A549 (cell line): ENCODE results near the gene FYB1. TPM values are rescaled to one million over a fixed set of nuclear protein-coding genes. Genes with fewer than 3 reads are reported as not detected.

Source experiments
- ATAC-seq, 2 experiments: fragments of 200-7000 bp in 1 of 2; fragments of >200 bp in 1 of 2; cut with Nextera tagmentation in 1 of 2; cut with Tn5 transposase in 1 of 2; 3 replicates each; pipeline versions ENCODE4 v1.8.0 to v1.9.1; 2018 to 2020; ENCODE audit warnings: mild to moderate bottlenecking in 1 of 2, moderate library complexity in 1 of 2
- CTCF ChIA-PET: fragments of 300-600 bp; sonication (Branson Sonifier 250); formaldehyde crosslinking; extraction: SDS; loops from one replicate; lab custom pipeline; 2021; ENCODE audit warnings: antibody characterized with exemption, inconsistent platforms; lab: Yijun Ruan, JAX
- POLR2A ChIA-PET: fragments of 350-600 bp; formaldehyde crosslinking; extraction: SDS; loops from one replicate; lab custom pipeline; 2021; ENCODE audit warnings: antibody characterized with exemption, inconsistent platforms; lab: Yijun Ruan, JAX
- DNase-seq, 2 experiments: peaks; one replicate each; pipeline versions ENCODE4 v3.0.0 to v3.0.0-alpha.2; 2011 to 2016; ENCODE audit warnings: low read depth in 1 of 2, low spot score in 1 of 2
- FAIRE-seq: peaks from 2 replicates; lab custom pipeline; 2011; peaks lifted over from hg19 to GRCh38; lab: Jason Lieb, UNC
- H3K27ac ChIP-seq, 2 experiments: fragments of >200 bp; sonication (Bioruptor Twin); formaldehyde crosslinking; 3 replicates each; pipeline ENCODE4 v1.5.1; 2016 to 2017
- H3K4me1 ChIP-seq: fragments of >200 bp; sonication (Bioruptor Twin); formaldehyde crosslinking; 3 replicates; pipeline ENCODE4 v1.6.1; 2016
- H3K4me2 ChIP-seq: fragments of >200 bp; sonication (Bioruptor Twin); formaldehyde crosslinking; 3 replicates; pipeline ENCODE4 v1.6.1; 2016
- H3K4me3 ChIP-seq: fragments of >200 bp; sonication (Bioruptor Twin); formaldehyde crosslinking; 3 replicates; pipeline ENCODE4 v1.5.1; 2016
- H3K9me3 ChIP-seq: fragments of >200 bp; sonication (Bioruptor Twin); formaldehyde crosslinking; 3 replicates; pipeline ENCODE4 v1.6.1; 2016
- ATOH8 ChIP-seq: fragments of 250-450 bp; sonication (Bioruptor Pico); IDR thresholded peaks from 2 replicates; pipeline ENCODE4 v1.5.0; 2020; ENCODE audit warnings: low read depth, mild to moderate bottlenecking, moderate library complexity
- BHLHE40 ChIP-seq: IDR thresholded peaks from 2 replicates; pipeline ENCODE4 v1.6.1; 2012; ENCODE audit warnings: low read depth, low read length, inconsistent platforms
- CBX2 ChIP-seq: fragments of 200-600 bp; sonication (generic); IDR thresholded peaks from 2 replicates; pipeline ENCODE4 v1.6.1; 2016; ENCODE audit warnings: low read depth, mild to moderate bottlenecking, borderline replicate concordance
- CEBPB ChIP-seq, 2 experiments: fragments of >200 bp in 1 of 2; sonication (Bioruptor Twin) in 1 of 2; formaldehyde crosslinking in 1 of 2; IDR thresholded peaks; 2 replicates each; pipeline ENCODE4 v1.6.1; 2012 to 2016
- CHD2 ChIP-seq: fragments of 150-350 bp; IDR thresholded peaks from 2 replicates; pipeline ENCODE4 v1.6.1; 2014; ENCODE audit warnings: low read length; ENCODE audit not compliant: partially characterized antibody
- EP300 ChIP-seq, 2 experiments: fragments of >200 bp; sonication (Bioruptor Twin); formaldehyde crosslinking; IDR thresholded peaks; 2 replicates in 1 of 2; 3 replicates in 1 of 2; pipeline ENCODE4 v1.6.1; 2016 to 2017
- HOXB13 ChIP-seq: fragments of 250-450 bp; sonication (Bioruptor Pico); IDR thresholded peaks from 2 replicates; pipeline ENCODE4 v1.5.0; 2020; ENCODE audit warnings: low read depth, mild to moderate bottlenecking, moderate library complexity
- JUNB ChIP-seq: fragments of >200 bp; sonication (Bioruptor Twin); formaldehyde crosslinking; IDR thresholded peaks from 2 replicates; pipeline ENCODE4 v1.6.1; 2016
- MAZ ChIP-seq: fragments of 150-350 bp; IDR thresholded peaks from 2 replicates; pipeline ENCODE4 v1.6.1; 2014; ENCODE audit warnings: antibody characterized with exemption, low read depth, low read length, borderline replicate concordance
- NPAS2 ChIP-seq: fragments of 250-450 bp; sonication (Bioruptor Pico); IDR thresholded peaks from 2 replicates; pipeline ENCODE4 v1.8.0; 2022; ENCODE audit warnings: mild to moderate bottlenecking, moderate library complexity, borderline replicate concordance
- NR3C1 ChIP-seq: fragments of >200 bp; sonication (Bioruptor Twin); formaldehyde crosslinking; IDR thresholded peaks from 3 replicates; pipeline ENCODE4 v1.6.1; 2017
- RAD21 ChIP-seq, 2 experiments: fragments of >200 bp in 1 of 2; sonication (Bioruptor Twin) in 1 of 2; formaldehyde crosslinking in 1 of 2; IDR thresholded peaks in 1 of 2; conservative IDR thresholded peaks in 1 of 2; 2 replicates in 1 of 2; 3 replicates in 1 of 2; pipeline ENCODE4 v1.6.1; 2012 to 2018; ENCODE audit warnings: inconsistent platforms in 1 of 2
- SMC3 ChIP-seq: fragments of >200 bp; sonication (Bioruptor Twin); formaldehyde crosslinking; IDR thresholded peaks from 3 replicates; pipeline ENCODE4 v1.6.1; 2018; ENCODE audit warnings: inconsistent platforms
- SREBF2 ChIP-seq: fragments of 450-650 bp; IDR thresholded peaks from 2 replicates; pipeline ENCODE4 v1.6.1; 2014; ENCODE audit warnings: mild to moderate bottlenecking, moderate library complexity
- TP53 ChIP-seq: fragments of 250-450 bp; sonication (Bioruptor Pico); IDR thresholded peaks from 2 replicates; pipeline ENCODE4 v1.5.0; 2021; ENCODE audit warnings: mild to moderate bottlenecking, moderate library complexity
- ZNF302 ChIP-seq: fragments of 250-450 bp; sonication (Bioruptor Pico); IDR thresholded peaks from 2 replicates; pipeline ENCODE4 v1.9.0; 2021; ENCODE audit warnings: inconsistent platforms, mild to moderate bottlenecking, moderate library complexity
- WGBS: methylation state at CpG from one replicate; pipeline ENCODE4 v1.1.6; 2017; ENCODE audit errors: missing lambda C conversion rate; 5-methylcytosine and 5-hydroxymethylcytosine counted together
- polyA plus RNA-seq, 4 experiments: library from polyadenylated mRNA; depleted of rRNA in 3 of 4; stranded (reverse); fragments of >200 nt; fragmentation: RNase III in 1 of 4; extraction: RNeasy Plus Mini Kit Qiagen cat#74134 plus additional on column Dnase treatment in 1 of 4; gene quantifications; 2 replicates in 3 of 4; 3 replicates in 1 of 4; pipeline ENCODE4 v1.2.3, GENCODE V29; 2011 to 2017
- TF ChIP-seq, protein P1 (sequence below): IDR thresholded peaks from 2 replicates; pipeline ENCODE4 v1.6.1; 2012
- TF ChIP-seq, protein P2 (sequence below): fragments of >200 bp; sonication (Bioruptor Twin); formaldehyde crosslinking; IDR thresholded peaks from 3 replicates; pipeline ENCODE4 v1.5.1; 2016

FYB1 gene
- polyA plus RNA-seq, 2 of the 4 experiments (the other 2 are of a cell fraction), result 7.4 to 34.6 TPM

GRCh38 chr5:39149966-39150365 is 69.4 kb downstream of the FYB1 start:
- H3K27ac ChIP-seq, result peak overlapping the region; percentile 52 to 66; a peak in 5 of 6 replicates

GRCh38 chr5:39148983-39149534 is 70.3 kb downstream of the FYB1 start:
- ATAC-seq (peak in 1 of 2 experiments; percentile 67; a peak in 3 of 6 replicates), DNase-seq (peak in 1 of 2 experiments; percentile 38), FAIRE-seq (peak; percentile 95)
- Histone ChIP-seq H3K4me3 (no peak overlapping the region), H3K4me1 (peaks cover 9% of the 10 kb centered on the region), H3K27ac (peak overlapping the region; percentile 52 to 66; a peak in 5 of 6 replicates)
- CTCF ChIA-PET, result interaction anchor here (0.6 to 4.8 kb wide), 6 partner anchors 11 to 225 kb away, joined by 3 to 27 read pairs (median 4); no protein-coding TSS in a partner anchor
- POLR2A ChIA-PET, result no interaction called here
- TF ChIP-seq, protein P1, sequence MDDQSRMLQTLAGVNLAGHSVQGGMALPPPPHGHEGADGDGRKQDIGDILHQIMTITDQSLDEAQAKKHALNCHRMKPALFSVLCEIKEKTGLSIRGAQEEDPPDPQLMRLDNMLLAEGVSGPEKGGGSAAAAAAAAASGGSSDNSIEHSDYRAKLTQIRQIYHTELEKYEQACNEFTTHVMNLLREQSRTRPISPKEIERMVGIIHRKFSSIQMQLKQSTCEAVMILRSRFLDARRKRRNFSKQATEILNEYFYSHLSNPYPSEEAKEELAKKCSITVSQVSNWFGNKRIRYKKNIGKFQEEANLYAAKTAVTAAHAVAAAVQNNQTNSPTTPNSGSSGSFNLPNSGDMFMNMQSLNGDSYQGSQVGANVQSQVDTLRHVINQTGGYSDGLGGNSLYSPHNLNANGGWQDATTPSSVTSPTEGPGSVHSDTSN, result no peak
- TF ChIP-seq BHLHE40 (no peak), TP53 (CRISPR knock-in tag) (no peak), EP300 (IDR thresholded peaks at IDR 0.05) (no peak), CBX2 (no peak), MAZ (no peak), JUNB (no peak), RAD21 (conservative IDR thresholded peaks at IDR 0.05 in 1 of 2, IDR thresholded peaks at IDR 0.05 in 1 of 2) (peak; percentile 78 to 82), SMC3 (peak; percentile 85), SREBF2 (no peak), ATOH8 (CRISPR knock-in tag) (no peak), NR3C1 (no peak)
- TF ChIP-seq, protein P2, sequence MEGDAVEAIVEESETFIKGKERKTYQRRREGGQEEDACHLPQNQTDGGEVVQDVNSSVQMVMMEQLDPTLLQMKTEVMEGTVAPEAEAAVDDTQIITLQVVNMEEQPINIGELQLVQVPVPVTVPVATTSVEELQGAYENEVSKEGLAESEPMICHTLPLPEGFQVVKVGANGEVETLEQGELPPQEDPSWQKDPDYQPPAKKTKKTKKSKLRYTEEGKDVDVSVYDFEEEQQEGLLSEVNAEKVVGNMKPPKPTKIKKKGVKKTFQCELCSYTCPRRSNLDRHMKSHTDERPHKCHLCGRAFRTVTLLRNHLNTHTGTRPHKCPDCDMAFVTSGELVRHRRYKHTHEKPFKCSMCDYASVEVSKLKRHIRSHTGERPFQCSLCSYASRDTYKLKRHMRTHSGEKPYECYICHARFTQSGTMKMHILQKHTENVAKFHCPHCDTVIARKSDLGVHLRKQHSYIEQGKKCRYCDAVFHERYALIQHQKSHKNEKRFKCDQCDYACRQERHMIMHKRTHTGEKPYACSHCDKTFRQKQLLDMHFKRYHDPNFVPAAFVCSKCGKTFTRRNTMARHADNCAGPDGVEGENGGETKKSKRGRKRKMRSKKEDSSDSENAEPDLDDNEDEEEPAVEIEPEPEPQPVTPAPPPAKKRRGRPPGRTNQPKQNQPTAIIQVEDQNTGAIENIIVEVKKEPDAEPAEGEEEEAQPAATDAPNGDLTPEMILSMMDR, result peak; percentile 66
- TF ChIP-seq, all 56 proteins: peak for 3
- no peak overlapping the region; the same call in 2 of the 3 replicates for H3K4me2 ChIP-seq
- H3K9me3 ChIP-seq, result no peaks in the 10 kb centered on the region

More at GRCh38 chr5:39149966-39150365, 69.4 kb downstream of the FYB1 start:
- no peak for DNase-seq
- no peak for TF ChIP-seq CEBPB (IDR thresholded peaks at IDR 0.05)
- no peak for TF ChIP-seq CHD2
- TF ChIP-seq ZNF302 (CRISPR knock-in tag), result 0 out of 2 replicates have a peak, but pooled peaks have one; percentile 23
- no peak for TF ChIP-seq NPAS2 (CRISPR knock-in tag)
- no peak for TF ChIP-seq MAZ
- TF ChIP-seq, protein P2, result no peak
- TF ChIP-seq HOXB13, result no peak
- no peak for ATAC-seq
- ChIA-PET POLR2A (no interaction called here), CTCF (interaction anchor here (1.3 to 4.8 kb wide), 5 partner anchors 15 to 133 kb away, joined by 3 to 27 read pairs (median 8); no protein-coding TSS in a partner anchor)
- Histone ChIP-seq H3K4me3 (no peak overlapping the region), H3K4me2 (no peak overlapping the region), H3K4me1 (peaks cover 9% of the 10 kb centered on the region), H3K9me3 (no peaks in the 10 kb centered on the region)
- WGBS, result 85% methylated on average over 4 of the region's 4 CpGs
- no peak for FAIRE-seq
